Measurements from ENCODE around the gene TBC1D14.
A peak's percentile ranks its signal among the peaks of the same experiment; 100 is the strongest.

TBC1D14 gene

DNA sequence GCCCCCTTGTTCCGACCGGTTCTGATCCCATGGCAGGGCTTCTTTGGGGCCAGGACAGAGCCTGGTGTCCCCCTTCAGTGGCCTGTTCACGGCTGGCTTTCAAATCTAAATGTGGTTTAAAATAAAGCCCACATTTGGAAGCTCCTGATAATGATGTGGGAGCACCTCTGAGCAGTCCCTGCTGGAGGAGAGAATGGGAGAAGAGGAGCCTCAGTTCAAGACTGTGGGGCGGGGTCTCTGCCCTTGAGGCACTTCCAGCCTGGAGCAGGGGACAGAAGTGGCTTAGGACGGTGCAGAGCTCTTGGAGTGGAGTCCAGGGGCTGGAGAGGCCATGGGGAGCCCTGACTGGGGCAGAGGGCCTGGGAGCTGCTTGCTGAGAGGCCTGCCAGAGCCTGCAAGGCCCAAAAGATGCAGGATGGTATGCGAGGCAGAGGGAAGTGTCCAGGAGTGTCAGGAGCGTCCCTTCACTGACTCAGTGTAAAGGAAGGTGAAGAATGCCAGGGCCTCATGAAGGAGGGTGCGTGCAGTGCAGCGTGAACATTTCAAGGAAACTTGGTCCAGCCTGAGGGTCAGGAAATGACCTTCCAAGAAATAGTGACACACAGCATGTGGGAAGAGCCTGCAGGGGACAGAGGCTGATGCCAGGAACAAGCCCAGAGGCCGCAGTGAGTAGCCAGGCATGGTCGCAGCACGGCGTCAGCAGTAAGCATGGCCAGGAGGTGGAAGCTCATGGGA, 112.5 kb downstream of the TBC1D14 start:
- TF ChIP-seq, protein P1, sequence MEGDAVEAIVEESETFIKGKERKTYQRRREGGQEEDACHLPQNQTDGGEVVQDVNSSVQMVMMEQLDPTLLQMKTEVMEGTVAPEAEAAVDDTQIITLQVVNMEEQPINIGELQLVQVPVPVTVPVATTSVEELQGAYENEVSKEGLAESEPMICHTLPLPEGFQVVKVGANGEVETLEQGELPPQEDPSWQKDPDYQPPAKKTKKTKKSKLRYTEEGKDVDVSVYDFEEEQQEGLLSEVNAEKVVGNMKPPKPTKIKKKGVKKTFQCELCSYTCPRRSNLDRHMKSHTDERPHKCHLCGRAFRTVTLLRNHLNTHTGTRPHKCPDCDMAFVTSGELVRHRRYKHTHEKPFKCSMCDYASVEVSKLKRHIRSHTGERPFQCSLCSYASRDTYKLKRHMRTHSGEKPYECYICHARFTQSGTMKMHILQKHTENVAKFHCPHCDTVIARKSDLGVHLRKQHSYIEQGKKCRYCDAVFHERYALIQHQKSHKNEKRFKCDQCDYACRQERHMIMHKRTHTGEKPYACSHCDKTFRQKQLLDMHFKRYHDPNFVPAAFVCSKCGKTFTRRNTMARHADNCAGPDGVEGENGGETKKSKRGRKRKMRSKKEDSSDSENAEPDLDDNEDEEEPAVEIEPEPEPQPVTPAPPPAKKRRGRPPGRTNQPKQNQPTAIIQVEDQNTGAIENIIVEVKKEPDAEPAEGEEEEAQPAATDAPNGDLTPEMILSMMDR (IDR thresholded peaks at IDR 0.05; ENCODE audit: unreplicated experiment in 3 of 3): no peak
- Mint-ChIP-seq H3K9me3 (no peaks in the 10 kb centered on the region), H3K36me3 (ENCODE audit: low read depth) (peaks cover 47% of the 10 kb centered on the region), H3K27me3 (ENCODE audit: low read depth) (peaks cover 3% of the 10 kb centered on the region), H3K4me3 (no peak overlapping the region), H3K27ac (peak overlapping the region in 1 of 3 experiments; percentile 37), H3K4me1 (no peaks in the 10 kb centered on the region)

DNA sequence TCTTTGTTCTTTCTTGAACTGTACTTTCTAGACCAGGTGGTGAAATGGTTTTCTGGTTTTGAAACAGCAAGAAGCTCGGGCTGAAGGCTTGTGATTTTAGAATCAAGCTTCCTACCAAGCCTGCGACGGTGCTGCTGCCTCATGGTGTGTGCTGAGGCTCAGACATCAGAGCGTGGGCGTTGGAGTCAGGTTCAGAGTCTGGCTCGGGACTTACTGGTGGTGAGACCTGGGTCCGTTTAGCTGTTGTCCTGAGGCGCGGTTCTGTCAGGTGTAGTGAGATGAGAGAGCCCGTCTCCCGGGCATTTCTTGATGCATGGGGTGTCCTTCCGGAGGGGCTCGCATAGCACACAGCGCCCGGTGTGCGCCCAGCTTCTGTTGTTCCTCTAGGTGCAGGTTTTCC, 113.9 kb downstream of the TBC1D14 start:
- TF ChIP-seq, protein P1 (IDR thresholded peaks at IDR 0.05; ENCODE audit: unreplicated experiment in 3 of 3): no peak
- no peak overlapping the region for H3K27ac Mint-ChIP-seq
- no peaks in the 10 kb centered on the region for H3K4me1 Mint-ChIP-seq
- peaks cover 3% of the 10 kb centered on the region for H3K27me3 Mint-ChIP-seq (ENCODE audit: low read depth)
- no peaks in the 10 kb centered on the region for H3K9me3 Mint-ChIP-seq
- no peak overlapping the region for H3K4me3 Mint-ChIP-seq
- peaks cover 53% of the 10 kb centered on the region for H3K36me3 Mint-ChIP-seq (ENCODE audit: low read depth)

DNA sequence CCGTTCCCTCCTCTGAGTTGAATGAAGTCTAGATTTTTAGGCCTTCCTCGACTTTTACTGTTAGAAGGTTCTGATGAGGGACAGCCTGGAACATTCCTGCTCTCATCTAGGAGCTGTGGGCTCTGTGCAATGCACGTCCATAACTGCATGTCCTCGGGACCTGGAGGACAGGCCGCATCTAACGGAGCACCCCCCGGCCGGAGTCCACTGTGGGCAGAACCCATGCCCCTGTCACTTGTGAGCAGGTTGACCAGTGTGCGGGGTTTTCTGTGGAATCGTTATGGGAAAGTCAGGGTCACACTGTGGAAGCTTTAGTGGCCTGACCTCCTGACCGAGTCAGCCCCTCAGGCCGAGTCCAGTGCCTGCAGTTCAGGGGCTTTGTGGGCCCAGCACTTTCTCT, 114.3 kb downstream of the TBC1D14 start:
- Mint-ChIP-seq H3K4me1 (no peaks in the 10 kb centered on the region), H3K27ac (no peak overlapping the region), H3K4me3 (no peak overlapping the region), H3K9me3 (no peaks in the 10 kb centered on the region), H3K36me3 (ENCODE audit: low read depth) (peaks cover 48% of the 10 kb centered on the region), H3K27me3 (ENCODE audit: low read depth) (peaks cover 3% of the 10 kb centered on the region)
- TF ChIP-seq, protein P1 (IDR thresholded peaks at IDR 0.05; ENCODE audit: unreplicated experiment in 3 of 3): no peak

DNA sequence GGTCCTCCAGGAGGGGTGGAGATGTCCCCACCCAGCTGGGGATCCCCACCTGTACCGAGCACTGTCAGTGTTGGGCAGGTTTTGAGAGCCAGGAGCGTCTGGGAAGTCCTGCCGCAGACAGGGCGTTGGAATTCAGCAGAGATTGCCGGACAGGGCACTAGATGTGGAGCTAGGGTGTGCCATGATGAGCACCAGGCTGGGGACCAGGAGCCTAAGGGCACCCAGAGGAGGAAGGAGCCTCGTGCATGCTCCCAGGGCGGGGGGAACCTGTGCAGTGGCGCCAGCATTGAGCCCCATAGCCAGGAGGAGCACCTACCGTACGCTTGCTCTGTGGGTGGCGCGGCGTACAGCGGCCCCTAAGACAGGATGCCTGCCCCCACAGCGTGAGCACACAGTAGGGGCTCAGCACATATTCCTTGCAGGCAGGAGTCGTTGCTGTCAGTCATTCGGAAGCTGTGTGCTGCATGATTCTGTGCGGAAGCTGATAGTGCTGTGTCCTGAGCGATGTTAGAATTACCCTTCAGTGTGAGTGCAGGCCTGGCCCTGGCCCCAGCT, 114.8 kb downstream of the TBC1D14 start:
- Mint-ChIP-seq H3K27me3 (ENCODE audit: low read depth) (no peaks in the 10 kb centered on the region), H3K4me3 (no peak overlapping the region), H3K4me1 (no peaks in the 10 kb centered on the region), H3K9me3 (no peaks in the 10 kb centered on the region), H3K36me3 (ENCODE audit: low read depth) (peaks cover 52% of the 10 kb centered on the region), H3K27ac (no peak overlapping the region)
- TF ChIP-seq, protein P1 (IDR thresholded peaks at IDR 0.05; ENCODE audit: unreplicated experiment in 3 of 3): no peak

DNA sequence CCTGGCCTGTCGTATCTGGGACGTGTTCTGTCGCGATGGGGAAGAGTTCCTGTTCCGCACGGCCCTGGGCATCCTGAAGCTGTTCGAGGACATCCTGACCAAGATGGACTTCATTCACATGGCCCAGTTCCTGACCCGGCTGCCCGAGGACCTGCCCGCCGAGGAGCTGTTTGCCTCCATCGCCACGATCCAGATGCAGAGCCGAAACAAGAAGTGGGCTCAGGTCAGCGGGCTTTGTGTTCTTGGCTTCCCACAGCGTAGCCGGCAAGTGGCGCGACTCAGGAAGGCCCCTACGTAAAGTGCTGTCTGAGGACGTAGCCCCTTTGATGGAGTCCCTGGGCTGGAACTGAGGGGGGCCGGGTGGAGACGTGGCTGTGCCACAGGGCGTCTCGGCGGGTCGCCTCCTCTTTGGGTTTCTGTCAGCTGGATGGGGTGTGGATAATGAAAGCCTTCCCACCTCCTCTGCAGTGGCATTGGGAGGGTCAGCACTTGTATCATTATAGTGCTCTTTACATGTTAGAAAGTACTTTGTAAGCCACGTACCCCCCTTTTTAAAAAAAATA, 115.5 kb downstream of the TBC1D14 start:
- H3K27me3 Mint-ChIP-seq (ENCODE audit: low read depth): no peaks in the 10 kb centered on the region
- no peaks in the 10 kb centered on the region for H3K4me1 Mint-ChIP-seq
- no peak overlapping the region for H3K27ac Mint-ChIP-seq
- no peak overlapping the region for H3K4me3 Mint-ChIP-seq
- TF ChIP-seq, protein P1 (IDR thresholded peaks at IDR 0.05; ENCODE audit: unreplicated experiment in 3 of 3): no peak
- no peaks in the 10 kb centered on the region for H3K9me3 Mint-ChIP-seq
- H3K36me3 Mint-ChIP-seq (ENCODE audit: low read depth): peaks cover 57% of the 10 kb centered on the region
